CD14-positive monocyte (primary cell): ENCODE results near the gene DIPK1C. TPM values are rescaled to one million over a fixed set of nuclear protein-coding genes. Genes with fewer than 3 reads are reported as not detected.

ENCODE experiments used
- DNase-seq, 3 donors: peaks; one replicate each; pipeline ENCODE4 v3.0.0-alpha.2; 2011 to 2022
- H2AFZ ChIP-seq: 2 replicates; pipeline ENCODE4 v1.6.0; 2012; ENCODE audit warnings: mild to moderate bottlenecking, low read depth, low read length, inconsistent platforms; ENCODE audit not compliant: insufficient read depth, poor library complexity, severe bottlenecking
- H3K27ac ChIP-seq, 2 donors: 1 replicate in 1 of 2; 2 replicates in 1 of 2; pipeline ENCODE4 v1.5.1; 2012 to 2013; ENCODE audit warnings: low read length in 2 of 2, control low read depth in 1 of 2, inconsistent platforms in 1 of 2, low read depth in 1 of 2, mild to moderate bottlenecking in 1 of 2
- H3K27me3 ChIP-seq, 2 donors: one replicate each; pipeline versions ENCODE4 v1.6.0 to v1.6.1; 2011 to 2013; ENCODE audit warnings: low read length in 2 of 2; ENCODE audit not compliant: control insufficient read depth in 2 of 2, insufficient read depth in 2 of 2
- H3K36me3 ChIP-seq, 2 donors: replicated peaks in 1 of 2; 1 replicate in 1 of 2; 2 replicates in 1 of 2; pipeline versions ENCODE4 v1.5.1 to v1.6.1; 2012 to 2013; ENCODE audit warnings: low read length in 2 of 2, control low read depth in 1 of 2, inconsistent platforms in 1 of 2, mild to moderate bottlenecking in 1 of 2; ENCODE audit not compliant: insufficient read depth in 2 of 2, control insufficient read depth in 1 of 2
- H3K4me1 ChIP-seq, 2 donors: 1 replicate in 1 of 2; 2 replicates in 1 of 2; pipeline versions ENCODE4 v1.5.1 to v1.6.1; 2012 to 2013; ENCODE audit warnings: low read length in 2 of 2, control low read depth in 1 of 2, inconsistent platforms in 1 of 2, mild to moderate bottlenecking in 1 of 2, moderate library complexity in 1 of 2; ENCODE audit not compliant: insufficient read depth in 2 of 2, control insufficient read depth in 1 of 2
- H3K4me2 ChIP-seq: replicated peaks from 2 replicates; pipeline ENCODE3; 2012; ENCODE audit warnings: low read length, moderate library complexity, mild to moderate bottlenecking; ENCODE audit not compliant: poor library complexity, severe bottlenecking; ENCODE audit errors: extremely low read depth
- H3K4me3 ChIP-seq, 3 experiments: fragments of 200-600 bp in 1 of 3; sonication (generic) in 1 of 3; replicated peaks in 1 of 3; 1 replicate in 2 of 3; 2 replicates in 1 of 3; pipeline ENCODE4 v1.5.1; 2011 to 2013; ENCODE audit warnings: low read length in 3 of 3, mild to moderate bottlenecking in 3 of 3, control low read depth in 2 of 3, low read depth in 2 of 3, inconsistent platforms in 1 of 3, moderate library complexity in 1 of 3
- H3K79me2 ChIP-seq: 2 replicates; pipeline ENCODE4 v1.6.0; 2012; ENCODE audit warnings: mild to moderate bottlenecking, control low read depth, inconsistent platforms, low read length, moderate library complexity; ENCODE audit not compliant: insufficient read depth
- H3K9ac ChIP-seq: 2 replicates; pipeline ENCODE4 v1.6.0; 2017; ENCODE audit warnings: low read length, mild to moderate bottlenecking; ENCODE audit not compliant: insufficient read depth, poor library complexity, severe bottlenecking
- H3K9me3 ChIP-seq, 2 donors: replicated peaks in 1 of 2; 1 replicate in 1 of 2; 2 replicates in 1 of 2; pipeline versions ENCODE4 v1.5.1 to v1.6.1; 2012 to 2013; ENCODE audit warnings: low read length in 2 of 2, control low read depth in 1 of 2; ENCODE audit not compliant: control insufficient read depth in 1 of 2, insufficient read depth in 1 of 2
- H4K20me1 ChIP-seq: 2 replicates; pipeline ENCODE4 v1.6.0; 2012; ENCODE audit warnings: mild to moderate bottlenecking, low read length, control low read depth, moderate library complexity; ENCODE audit not compliant: insufficient read depth
- H3K27ac Mint-ChIP-seq, 7 donors: one replicate each; pipeline ENCODE4 v1.8.0; 2020; ENCODE audit warnings: mild to moderate bottlenecking in 7 of 7, mixed read lengths in 7 of 7, moderate library complexity in 6 of 7, inconsistent platforms in 2 of 7
- H3K27me3 Mint-ChIP-seq, 3 donors: one replicate each; pipeline ENCODE4 v1.8.0; 2021 to 2022; ENCODE audit warnings: low read depth in 3 of 3, mild to moderate bottlenecking in 3 of 3, mixed read lengths in 3 of 3, moderate library complexity in 3 of 3, inconsistent platforms in 1 of 3
- H3K36me3 Mint-ChIP-seq, 2 donors: one replicate each; pipeline ENCODE4 v1.8.0; 2020; ENCODE audit warnings: mixed read lengths in 2 of 2, inconsistent platforms in 1 of 2, mild to moderate bottlenecking in 1 of 2
- H3K4me1 Mint-ChIP-seq: one replicate; pipeline ENCODE4 v1.8.0; 2020; ENCODE audit warnings: mild to moderate bottlenecking, mixed read lengths
- H3K4me3 Mint-ChIP-seq, 2 donors: one replicate each; pipeline ENCODE4 v1.8.0; 2020; ENCODE audit warnings: mild to moderate bottlenecking in 2 of 2, mixed read lengths in 2 of 2, moderate library complexity in 1 of 2
- H3K9me3 Mint-ChIP-seq, 7 donors: one replicate each; pipeline ENCODE4 v1.8.0; 2020 to 2022; ENCODE audit warnings: mixed read lengths in 7 of 7, mild to moderate bottlenecking in 6 of 7, moderate library complexity in 6 of 7, inconsistent platforms in 2 of 7
- CTCF ChIP-seq: fragments of 200-600 bp; IDR thresholded peaks from one replicate; pipeline ENCODE4 v1.8.0; 2022; ENCODE audit warnings: antibody characterized with exemption, mild to moderate bottlenecking
- WGBS: methylation state at CpG from one replicate; pipeline ENCODE4 v1.1.5; 2013; ENCODE audit warnings: missing lambda C conversion rate; ENCODE audit not compliant: insufficient coverage; 5-methylcytosine and 5-hydroxymethylcytosine counted together
- intact Hi-C, 2 donors: fragments of 100-400 bp; cut with micrococcal nuclease; formaldehyde crosslinking; loops; one replicate each; pipeline versions ENCODE4 v1.15.0 to v1.15.1; 2023
- polyA plus RNA-seq, 3 donors: library from polyadenylated mRNA; depleted of rRNA in 1 of 3; unstranded in 2 of 3; stranded (reverse) in 1 of 3; fragments of 300-500 nt in 2 of 3; fragments of >200 nt in 1 of 3; fragmentation: Illumina TruSeq in 2 of 3; gene quantifications; 1 replicate in 2 of 3; 2 replicates in 1 of 3; pipeline ENCODE4 v1.2.3, GENCODE V29; 2012 to 2021

DIPK1C gene
- polyA plus RNA-seq, 3 donors, result not detected

DNA sequence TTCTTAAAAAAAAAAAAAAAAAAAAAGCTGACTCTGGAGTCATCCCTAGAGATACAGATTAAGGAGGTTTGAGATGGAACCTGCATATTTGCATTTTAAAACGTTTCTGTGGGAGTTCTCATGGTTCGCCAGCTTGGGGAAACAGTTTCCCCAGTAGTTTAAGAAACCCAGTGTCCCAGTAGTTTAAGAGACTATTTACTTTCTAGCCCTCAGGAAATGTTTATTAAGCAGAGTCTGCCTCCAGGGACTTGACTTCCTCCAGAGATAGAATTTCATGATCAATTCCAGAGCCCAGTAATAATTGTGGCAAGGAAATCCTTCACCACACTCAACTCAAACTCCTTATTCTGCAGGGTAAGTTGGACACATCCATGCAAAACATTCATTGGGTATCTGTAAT is 39.1 kb downstream of the DIPK1C start:
- H3K27ac Mint-ChIP-seq, result no peak overlapping the region
- H3K4me3 Mint-ChIP-seq, result no peak overlapping the region
- DNase-seq, result no peak
- no peak overlapping the region for H3K9ac ChIP-seq
- no peaks in the 10 kb centered on the region for H3K36me3 ChIP-seq
- no peaks in the 10 kb centered on the region for H3K9me3 ChIP-seq
- H3K4me1 Mint-ChIP-seq, result no peaks in the 10 kb centered on the region
- intact Hi-C loops, result no loop called here
- no peak for TF ChIP-seq CTCF
- no peaks in the 10 kb centered on the region for H3K36me3 Mint-ChIP-seq
- no peak overlapping the region for H3K4me3 ChIP-seq
- H4K20me1 ChIP-seq, result no peaks in the 10 kb centered on the region
- no peak overlapping the region for H3K4me2 ChIP-seq
- no peaks in the 10 kb centered on the region for H3K4me1 ChIP-seq
- no peak overlapping the region for H3K27ac ChIP-seq
- H2AFZ ChIP-seq, result no peak overlapping the region
- 100% methylated on average over 1 of the region's 2 CpGs for WGBS
- no peaks in the 10 kb centered on the region for H3K79me2 ChIP-seq
- no peaks in the 10 kb centered on the region for H3K9me3 Mint-ChIP-seq
- no peaks in the 10 kb centered on the region for H3K27me3 ChIP-seq
- H3K27me3 Mint-ChIP-seq, result peaks cover 3 to 8% (median 4%) of the 10 kb centered on the region in 3 donors

DNA sequence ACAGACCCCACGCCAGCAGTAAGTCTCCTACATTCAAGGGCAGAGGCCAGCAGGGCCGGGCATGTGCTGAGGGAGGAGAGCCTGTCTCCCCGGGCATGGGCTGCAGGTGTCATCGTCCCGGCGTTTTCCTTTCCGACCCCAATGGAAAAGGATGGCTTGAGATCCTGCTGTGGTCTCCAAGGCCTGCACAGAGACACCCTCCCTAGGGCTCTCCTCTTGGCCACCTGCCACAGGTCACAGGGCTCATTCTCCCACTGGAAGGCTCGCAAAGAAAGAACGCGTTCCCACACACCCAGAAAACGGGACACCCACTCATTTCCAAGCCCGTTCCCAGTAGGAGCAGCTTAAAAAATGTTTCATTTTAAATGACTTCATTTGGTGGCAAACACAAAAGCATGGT is 41.0 kb downstream of the DIPK1C start:
- H3K9me3 Mint-ChIP-seq, result no peaks in the 10 kb centered on the region
- no peaks in the 10 kb centered on the region for H3K27me3 ChIP-seq
- H3K4me3 ChIP-seq, result no peak overlapping the region
- no peak overlapping the region for H3K27ac Mint-ChIP-seq
- H3K4me1 Mint-ChIP-seq, result peaks cover 6% of the 10 kb centered on the region
- no peaks in the 10 kb centered on the region for H3K36me3 Mint-ChIP-seq
- H3K79me2 ChIP-seq, result no peaks in the 10 kb centered on the region
- H3K4me2 ChIP-seq, result no peak overlapping the region
- no peak overlapping the region for H3K4me3 Mint-ChIP-seq
- intact Hi-C loops, result no loop called here
- no peaks in the 10 kb centered on the region for H3K36me3 ChIP-seq
- H3K9ac ChIP-seq, result no peak overlapping the region
- H3K27me3 Mint-ChIP-seq, result peaks cover 4 to 9% (median 6%) of the 10 kb centered on the region in 3 donors
- 95% methylated on average over 9 of the region's 12 CpGs for WGBS
- no peak for DNase-seq
- H3K4me1 ChIP-seq, result peaks cover 0 to 3% of the 10 kb centered on the region in 2 donors
- no peak overlapping the region for H3K27ac ChIP-seq
- no peak overlapping the region for H2AFZ ChIP-seq
- no peaks in the 10 kb centered on the region for H3K9me3 ChIP-seq
- TF ChIP-seq CTCF, result no peak
- H4K20me1 ChIP-seq, result no peaks in the 10 kb centered on the region
